Tibial artery (tissue), 4 donors: Measurements from ENCODE around the gene PIK3R1.
A peak's percentile ranks its signal among the peaks of the same experiment; 100 is the strongest.
"Not testable (repeated sequence)": the region's sequence is repeated elsewhere in the genome, so short reads cannot be mapped to it uniquely, and the experiment has no call there.

Experiments
- DNase-seq, 2 donors: peaks; one replicate each; pipeline ENCODE4 v3.0.0-alpha.2; 2019
- H3K27ac ChIP-seq, 2 donors: fragments of 200-600 bp; sonication (generic) in 1 of 2; 1 replicate in 1 of 2; 2 replicates in 1 of 2; pipeline ENCODE4 v1.5.1; 2018 to 2019; ENCODE audit warnings: mild to moderate bottlenecking in 1 of 2
- H3K27me3 ChIP-seq, 2 donors: fragments of 200-600 bp; sonication (generic) in 1 of 2; one replicate each; pipeline versions ENCODE4 v1.5.1 to v1.6.0; 2016 to 2019
- H3K36me3 ChIP-seq, 3 donors: fragments of 200-600 bp; sonication (generic) in 2 of 3; one replicate each; pipeline ENCODE4 v1.5.1; 2016 to 2019; ENCODE audit warnings: mild to moderate bottlenecking in 2 of 3
- H3K4me1 ChIP-seq, 4 donors: fragments of 200-600 bp; sonication (generic) in 2 of 4; 1 replicate in 3 of 4; 2 replicates in 1 of 4; pipeline ENCODE4 v1.5.1; 2016 to 2019
- H3K4me3 ChIP-seq, 2 donors: fragments of 200-600 bp; sonication (generic) in 1 of 2; 1 replicate in 1 of 2; 2 replicates in 1 of 2; pipeline ENCODE4 v1.5.1; 2018 to 2019; ENCODE audit warnings: mild to moderate bottlenecking in 2 of 2
- H3K9me3 ChIP-seq, 3 donors: fragments of 200-600 bp; sonication (generic) in 1 of 3; one replicate each; pipeline ENCODE4 v1.5.1; 2016 to 2019
- CTCF ChIP-seq, 2 experiments: fragments of 200-600 bp in 1 of 2; fragments of 450-650 bp in 1 of 2; IDR thresholded peaks; one replicate each; pipeline ENCODE4 v1.5.1; 2017 to 2019; ENCODE audit warnings: antibody characterized with exemption in 2 of 2, mild to moderate bottlenecking in 1 of 2, moderate library complexity in 1 of 2
- intact Hi-C: fragments of 100-400 bp; cut with DNase I; formaldehyde crosslinking; loops from one replicate; pipeline ENCODE4 v1.15.0; 2023; ENCODE audit warnings: low total_unique reads

Gene PIK3R1

DNA sequence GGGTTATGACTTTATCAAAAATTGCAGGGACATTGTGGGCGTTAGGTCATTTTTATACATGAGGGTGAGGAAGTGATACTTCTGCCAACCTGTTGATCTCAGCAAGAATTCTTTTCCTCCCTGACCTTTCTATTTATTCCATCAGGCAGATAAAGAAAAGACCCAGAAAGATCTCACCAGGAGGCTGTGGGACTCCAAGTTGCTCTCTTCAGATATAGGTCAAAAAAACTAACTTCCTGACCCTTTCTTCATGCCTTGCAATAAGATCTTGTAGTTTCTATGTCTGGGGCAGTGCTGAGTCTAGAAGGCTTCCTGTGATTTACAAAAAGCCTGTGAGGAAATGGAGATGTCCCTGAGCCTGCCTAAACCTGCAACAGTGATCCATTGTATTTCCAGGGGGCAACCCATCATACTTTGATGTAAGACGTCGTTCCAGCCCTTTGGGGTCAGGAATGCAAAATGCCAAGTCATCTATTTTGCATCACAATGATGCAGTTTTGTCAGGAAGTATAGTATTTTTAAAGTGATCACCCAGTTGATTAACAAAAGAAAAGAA is 22.0 kb upstream of the PIK3R1 start:
- Histone ChIP-seq H3K4me1 (peaks cover 0 to 26% (median 5%) of the 10 kb centered on the region in 4 donors), H3K27me3 (no peaks in the 10 kb centered on the region), H3K27ac (peak overlapping the region; percentile 33 to 45), H3K4me3 (no peak overlapping the region), H3K36me3 (no peaks in the 10 kb centered on the region), H3K9me3 (no peaks in the 10 kb centered on the region)
- DNase-seq: no peak
- TF ChIP-seq CTCF (IDR thresholded peaks at IDR 0.05): no peak
- intact Hi-C loops: no loop called here

DNA sequence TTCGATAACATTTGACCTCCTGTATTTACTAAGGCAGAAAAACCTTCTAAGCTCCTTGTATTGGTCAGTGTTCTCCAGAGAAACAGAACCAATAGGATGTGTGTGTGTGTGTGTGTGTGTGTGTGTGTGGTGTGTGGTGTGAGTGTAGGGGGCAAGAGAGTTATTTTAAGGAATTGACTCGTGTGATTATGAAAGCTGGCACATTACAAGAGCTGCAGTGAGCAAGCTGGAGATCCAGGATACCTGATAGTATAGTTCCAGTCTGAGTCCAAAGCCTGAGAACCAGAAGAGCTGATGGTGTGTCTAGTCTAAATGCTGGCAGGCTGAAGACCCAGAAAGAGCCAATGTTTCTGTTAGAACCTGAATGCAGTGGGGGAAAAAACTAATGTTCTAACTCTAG is 21.2 kb upstream of the PIK3R1 start:
- H3K36me3 ChIP-seq: no peaks in the 10 kb centered on the region
- DNase-seq: no peak
- peaks cover 0 to 26% (median 5%) of the 10 kb centered on the region in 4 donors for H3K4me1 ChIP-seq
- H3K27me3 ChIP-seq: no peaks in the 10 kb centered on the region
- H3K4me3 ChIP-seq: no peak overlapping the region
- no peak for TF ChIP-seq CTCF (IDR thresholded peaks at IDR 0.05)
- intact Hi-C loops: no loop called here
- H3K27ac ChIP-seq: no peak overlapping the region
- no peaks in the 10 kb centered on the region for H3K9me3 ChIP-seq

- no peak for TF ChIP-seq CTCF (IDR thresholded peaks at IDR 0.05)
- Histone ChIP-seq H3K4me3 (no peak overlapping the region), H3K36me3 (no peaks in the 10 kb centered on the region), H3K4me1 (peaks cover 0 to 26% (median 5%) of the 10 kb centered on the region in 4 donors), H3K9me3 (no peaks in the 10 kb centered on the region), H3K27me3 (no peaks in the 10 kb centered on the region), H3K27ac (no peak overlapping the region)
- no peak for DNase-seq
- intact Hi-C loops: no loop called here
Observed at GRCh38 chr5:68195137-68195536, 20.4 kb upstream of the PIK3R1 start.

GRCh38 chr5:68196876-68197275 is 18.7 kb upstream of the PIK3R1 start:
- intact Hi-C loops: no loop called here
- no peak overlapping the region for H3K4me3 ChIP-seq
- no peaks in the 10 kb centered on the region for H3K9me3 ChIP-seq
- peaks cover 0 to 25% (median 5%) of the 10 kb centered on the region in 4 donors for H3K4me1 ChIP-seq
- TF ChIP-seq CTCF (IDR thresholded peaks at IDR 0.05): no peak
- peak in 1 of 2 donors; percentile 53 for DNase-seq
- H3K36me3 ChIP-seq: no peaks in the 10 kb centered on the region
- H3K27ac ChIP-seq: no peak overlapping the region
- H3K27me3 ChIP-seq: no peaks in the 10 kb centered on the region

GRCh38 chr5:68200288-68200687 is 15.3 kb upstream of the PIK3R1 start:
- intact Hi-C loops: no loop called here
- H3K4me1 ChIP-seq: no peaks in the 10 kb centered on the region
- TF ChIP-seq CTCF (IDR thresholded peaks at IDR 0.05): no peak
- H3K4me3 ChIP-seq: no peak overlapping the region
- no peaks in the 10 kb centered on the region for H3K9me3 ChIP-seq
- H3K27ac ChIP-seq: no peak overlapping the region
- no peaks in the 10 kb centered on the region for H3K27me3 ChIP-seq
- DNase-seq: no peak
- H3K36me3 ChIP-seq: no peaks in the 10 kb centered on the region

DNA sequence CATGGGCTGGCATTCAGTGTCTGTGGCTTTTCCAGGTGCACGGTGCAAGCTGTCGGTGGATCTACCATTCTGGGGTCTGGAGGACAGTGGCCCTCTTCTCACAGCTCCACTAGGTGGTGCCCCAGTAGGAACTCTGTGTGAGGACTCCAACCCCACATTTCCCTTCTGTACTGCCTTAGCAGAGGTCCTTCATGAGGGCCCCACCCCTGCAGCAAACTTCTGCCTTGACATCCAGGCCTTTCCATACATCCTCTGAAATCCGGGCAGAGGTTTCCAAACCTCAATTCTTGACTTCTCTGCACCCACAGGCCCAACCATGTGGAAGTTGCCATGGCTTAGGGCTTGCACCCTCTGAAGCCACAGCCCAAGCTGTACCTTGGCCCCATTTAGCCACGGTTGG is 4.9 kb upstream of the PIK3R1 start:
- H3K36me3 ChIP-seq, H3K27ac ChIP-seq, DNase-seq, H3K9me3 ChIP-seq, intact Hi-C loops, H3K27me3 ChIP-seq, H3K4me3 ChIP-seq: not testable (repeated sequence)
- peaks cover 0 to 11% (median 7%) of the 10 kb centered on the region in 4 donors for H3K4me1 ChIP-seq
